H1 (cell line): ENCODE measurements around the gene SCNN1G. TPM values are rescaled to one million over a fixed set of nuclear protein-coding genes. Genes with fewer than 3 reads are reported as not detected.

Experiments
- CTCF ChIA-PET: fragments of 300-600 bp; sonication (Branson Sonifier 250); formaldehyde crosslinking; loops from one replicate; lab custom pipeline; 2021; ENCODE audit not compliant: partially characterized antibody; lab: Charles Lee
- POLR2A ChIA-PET: fragments of 300-600 bp; sonication (Branson Sonifier 250); formaldehyde crosslinking; loops from one replicate; lab custom pipeline; 2021; ENCODE audit warnings: inconsistent platforms; ENCODE audit not compliant: partially characterized antibody; lab: Charles Lee
- DNase-seq, 2 experiments: peaks; one replicate each; pipeline versions ENCODE4 v3.0.0 to v3.0.0-alpha.2; 2010 to 2022; ENCODE audit warnings: low spot score in 2 of 2, low read depth in 1 of 2, mixed read lengths in 1 of 2
- FAIRE-seq: peaks from 2 replicates; lab custom pipeline; 2011; peaks lifted over from hg19 to GRCh38; lab: Jason Lieb, UNC
- H2AFZ ChIP-seq: 2 replicates; pipeline ENCODE4 v1.8.1; 2012; ENCODE audit warnings: low read length, inconsistent platforms
- H2AK5ac ChIP-seq: 2 replicates; pipeline ENCODE4 v1.6.1; 2013; ENCODE audit warnings: low read depth, low read length
- H2BK120ac ChIP-seq: replicated peaks from 2 replicates; pipeline ENCODE3; 2013; ENCODE audit warnings: low read depth, low read length, inconsistent platforms
- H2BK12ac ChIP-seq: 2 replicates; pipeline ENCODE4 v1.6.1; 2013; ENCODE audit warnings: low read depth, low read length
- H2BK15ac ChIP-seq: 2 replicates; pipeline ENCODE4 v1.6.1; 2013; ENCODE audit warnings: low read length
- H2BK20ac ChIP-seq: 2 replicates; pipeline ENCODE4 v1.6.1; 2013; ENCODE audit warnings: low read length
- H2BK5ac ChIP-seq: 2 replicates; pipeline ENCODE4 v1.6.1; 2013; ENCODE audit warnings: low read depth, low read length
- H3K14ac ChIP-seq: 2 replicates; pipeline ENCODE4 v1.6.1; 2013; ENCODE audit warnings: inconsistent platforms; ENCODE audit not compliant: insufficient read length
- H3K18ac ChIP-seq: 2 replicates; pipeline ENCODE4 v1.6.1; 2013; ENCODE audit warnings: low read length; ENCODE audit errors: extremely low read depth
- H3K23ac ChIP-seq: 2 replicates; pipeline ENCODE4 v1.6.1; 2013; ENCODE audit warnings: inconsistent platforms; ENCODE audit not compliant: insufficient read length
- H3K23me2 ChIP-seq: 2 replicates; pipeline ENCODE4 v1.6.1; 2013; ENCODE audit warnings: low read depth, low read length
- H3K27ac ChIP-seq: 2 replicates; pipeline ENCODE4 v1.6.1; 2011; ENCODE audit warnings: low read depth, low read length, inconsistent platforms
- H3K27me3 ChIP-seq, 4 experiments: replicated peaks in 1 of 4; 1 replicate in 1 of 4; 2 replicates in 3 of 4; pipeline versions ENCODE4 v1.6.1 to v1.8.1; 2011 to 2013; ENCODE audit warnings: low read length in 3 of 4, mild to moderate bottlenecking in 3 of 4, inconsistent platforms in 2 of 4, mixed read lengths in 2 of 4, moderate library complexity in 1 of 4; ENCODE audit not compliant: control insufficient read depth in 3 of 4, insufficient read depth in 3 of 4; ENCODE audit errors: extremely low read depth in 1 of 4
- H3K36me3 ChIP-seq, 4 experiments: 2 replicates each; pipeline versions ENCODE4 v1.6.1 to v1.8.1; 2011 to 2013; ENCODE audit warnings: mild to moderate bottlenecking in 4 of 4, low read length in 3 of 4, moderate library complexity in 2 of 4, control low read depth in 1 of 4, inconsistent platforms in 1 of 4; ENCODE audit not compliant: insufficient read depth in 4 of 4, control insufficient read depth in 2 of 4
- H3K4ac ChIP-seq: replicated peaks from 2 replicates; pipeline ENCODE3; 2013; ENCODE audit warnings: low read length, low read depth, mixed read lengths, inconsistent platforms; ENCODE audit not compliant: insufficient read length
- H3K4me1 ChIP-seq, 4 experiments: replicated peaks in 1 of 4; 1 replicate in 1 of 4; 2 replicates in 3 of 4; pipeline versions ENCODE4 v1.6.1 to v1.8.1; 2011 to 2013; ENCODE audit warnings: low read length in 3 of 4, inconsistent platforms in 2 of 4, mixed read lengths in 1 of 4; ENCODE audit not compliant: insufficient read depth in 4 of 4, control insufficient read depth in 3 of 4
- H3K4me2 ChIP-seq, 2 experiments: 2 replicates each; pipeline versions ENCODE4 v1.6.1 to v1.8.1; 2011 to 2013; ENCODE audit warnings: low read depth in 2 of 2, low read length in 2 of 2, control low read depth in 1 of 2, inconsistent platforms in 1 of 2, mild to moderate bottlenecking in 1 of 2; ENCODE audit not compliant: insufficient read depth in 1 of 2
- H3K4me3 ChIP-seq, 4 experiments: fragments of 200-600, 300-600 bp in 1 of 4; sonication (generic), shearing (Covaris generic), sonication (Bioruptor Twin) in 1 of 4; 2 replicates each; pipeline versions ENCODE4 v1.5.1 to v1.8.1; 2011 to 2016; ENCODE audit warnings: low read length in 4 of 4, low read depth in 3 of 4, control low read depth in 2 of 4, inconsistent platforms in 2 of 4, mild to moderate bottlenecking in 2 of 4, mixed read lengths in 1 of 4, moderate library complexity in 1 of 4; ENCODE audit not compliant: insufficient read depth in 2 of 4; ENCODE audit errors: extremely low read depth in 1 of 4
- H3K56ac ChIP-seq: replicated peaks from 2 replicates; pipeline ENCODE3; 2013; ENCODE audit warnings: low read depth, mild to moderate bottlenecking, mixed read lengths, low read length, inconsistent platforms; ENCODE audit not compliant: insufficient read length
- H3K79me1 ChIP-seq: 2 replicates; pipeline ENCODE4 v1.6.1; 2013; ENCODE audit warnings: low read depth, low read length, control low read depth
- H3K79me2 ChIP-seq, 2 experiments: 2 replicates each; pipeline versions ENCODE4 v1.6.1 to v1.8.1; 2012 to 2013; ENCODE audit warnings: low read length in 2 of 2, mild to moderate bottlenecking in 2 of 2, inconsistent platforms in 1 of 2; ENCODE audit not compliant: insufficient read depth in 2 of 2, control insufficient read depth in 1 of 2
- H3K9ac ChIP-seq, 4 experiments: replicated peaks in 1 of 4; 1 replicate in 1 of 4; 2 replicates in 3 of 4; pipeline versions ENCODE4 v1.6.1 to v1.8.1; 2011 to 2013; ENCODE audit warnings: low read depth in 3 of 4, low read length in 3 of 4, control low read depth in 2 of 4, mild to moderate bottlenecking in 2 of 4, moderate library complexity in 2 of 4, inconsistent platforms in 1 of 4; ENCODE audit errors: extremely low read depth in 1 of 4
- H3K9me3 ChIP-seq, 2 experiments: 2 replicates each; pipeline versions ENCODE4 v1.6.1 to v1.8.1; 2012 to 2013; ENCODE audit warnings: mild to moderate bottlenecking in 2 of 2, moderate library complexity in 2 of 2, control low read depth in 1 of 2, inconsistent platforms in 1 of 2, low read depth in 1 of 2, low read length in 1 of 2, mixed read lengths in 1 of 2; ENCODE audit not compliant: insufficient read depth in 2 of 2
- H4K20me1 ChIP-seq, 2 experiments: replicated peaks in 1 of 2; 2 replicates each; pipeline versions ENCODE3 to v1.8.1; 2011 to 2013; ENCODE audit warnings: inconsistent platforms in 2 of 2, low read length in 2 of 2, mild to moderate bottlenecking in 1 of 2; ENCODE audit not compliant: insufficient read depth in 2 of 2, control insufficient read depth in 1 of 2
- H4K5ac ChIP-seq: 2 replicates; pipeline ENCODE4 v1.6.1; 2013; ENCODE audit warnings: low read length, low read depth, mixed read lengths, inconsistent platforms; ENCODE audit not compliant: insufficient read length
- H4K8ac ChIP-seq: 2 replicates; pipeline ENCODE4 v1.8.0; 2013; ENCODE audit warnings: mild to moderate bottlenecking, moderate library complexity, low read length, inconsistent platforms; ENCODE audit not compliant: insufficient read depth; ENCODE audit errors: extremely low read depth
- H4K91ac ChIP-seq: replicated peaks from 2 replicates; pipeline ENCODE3; 2013; ENCODE audit warnings: low read length, mixed read lengths, inconsistent platforms; ENCODE audit not compliant: insufficient read length
- CBX5 ChIP-seq: fragments of 300-800, 300-1000 bp; sonication (generic); IDR thresholded peaks from 2 replicates; pipeline ENCODE4 v1.7.1; 2016; ENCODE audit warnings: antibody characterized with exemption, low read length, low read depth
- CBX8 ChIP-seq: fragments of 300-800, 300-1000 bp; sonication (generic); IDR thresholded peaks from 2 replicates; pipeline ENCODE4 v1.7.1; 2016; ENCODE audit warnings: low read depth, low read length, borderline replicate concordance
- CEBPB ChIP-seq: IDR thresholded peaks from 2 replicates; pipeline ENCODE4 v1.6.1; 2012; ENCODE audit warnings: low read depth, low read length
- CHD2 ChIP-seq: IDR thresholded peaks from 2 replicates; pipeline ENCODE4 v1.6.1; 2012; ENCODE audit warnings: low read length, improper control_type of control experiment
- JUND ChIP-seq: IDR thresholded peaks from 2 replicates; pipeline ENCODE4 v1.6.1; 2011; ENCODE audit warnings: mild to moderate bottlenecking, improper control_type of control experiment, low read length
- KDM1A ChIP-seq: fragments of 200-600, 300-600 bp; sonication (generic); IDR thresholded peaks from 2 replicates; pipeline ENCODE4 v1.7.1; 2016; ENCODE audit warnings: mild to moderate bottlenecking, low read length, borderline replicate concordance
- MAFK ChIP-seq: IDR thresholded peaks from 2 replicates; pipeline ENCODE4 v1.6.1; 2012; ENCODE audit warnings: low read depth, mild to moderate bottlenecking, improper control_type of control experiment, low read length
- NANOG ChIP-seq: IDR thresholded peaks from 2 replicates; pipeline ENCODE4 v1.6.1; 2011; ENCODE audit warnings: low read length, low read depth, mild to moderate bottlenecking, inconsistent platforms; ENCODE audit not compliant: insufficient read depth, poor library complexity, severe bottlenecking
- NRF1 ChIP-seq: IDR thresholded peaks from 2 replicates; pipeline ENCODE4 v1.6.1; 2011; ENCODE audit warnings: mild to moderate bottlenecking, low read depth, low read length, improper control_type of control experiment
- POLR2A ChIP-seq, 2 experiments: IDR thresholded peaks; 1 replicate in 1 of 2; 2 replicates in 1 of 2; pipeline ENCODE4 v1.6.1; 2011; ENCODE audit warnings: low read depth in 2 of 2, low read length in 2 of 2, mild to moderate bottlenecking in 2 of 2; ENCODE audit errors: control extremely low read depth in 1 of 2
- RXRA ChIP-seq: IDR thresholded peaks from 2 replicates; pipeline ENCODE4 v1.6.1; 2011; ENCODE audit warnings: low read depth, mild to moderate bottlenecking, low read length, moderate library complexity; ENCODE audit not compliant: insufficient read depth
- SIRT6 ChIP-seq: IDR thresholded peaks from one replicate; pipeline ENCODE4 v1.7.1; 2012; ENCODE audit warnings: low read length, inconsistent platforms
- TAF7 ChIP-seq: optimal IDR thresholded peaks from 2 replicates; pipeline ENCODE3; 2011; ENCODE audit warnings: low read depth, mild to moderate bottlenecking, inconsistent platforms, low read length, moderate library complexity, borderline replicate concordance
- WGBS, 2 experiments: shearing (Covaris generic) in 1 of 2; methylation state at CpG; one replicate each; pipeline versions ENCODE4 v1.1.6 to v1.1.7; 2013 to 2015; ENCODE audit warnings: low lambda C conversion rate in 2 of 2, mixed read lengths in 2 of 2, inconsistent platforms in 1 of 2, low coverage in 1 of 2, missing lambda C conversion rate in 1 of 2; ENCODE audit not compliant: insufficient replicate concordance in 2 of 2, insufficient coverage in 1 of 2, insufficient read length in 1 of 2; ENCODE audit errors: extremely low coverage in 1 of 2, missing lambda C conversion rate in 1 of 2; 5-methylcytosine and 5-hydroxymethylcytosine counted together
- polyA plus RNA-seq, 7 experiments: library from polyadenylated mRNA; depleted of rRNA in 3 of 7; stranded (reverse) in 5 of 7; unstranded in 2 of 7; fragments of >200 nt in 5 of 7; fragments of 200-250 nt in 2 of 7; gene quantifications; 1 replicate in 5 of 7; 2 replicates in 1 of 7; 4 replicates in 1 of 7; pipeline versions ENCODE4 v1.2.1 to v1.2.3, GENCODE V29; 2011 to 2013; ENCODE audit warnings: missing spikeins in 2 of 7, mixed read lengths in 2 of 7
- total RNA-seq: library from RNA; stranded (reverse); fragmentation: NEBNext Ultra II Directional; extraction: Animal tissue kit (Norgen Biotek cat#: 25700); gene quantifications from 2 replicates; pipeline ENCODE4 v1.2.1, GENCODE V29; 2021
- TF ChIP-seq, protein P1 (sequence below): IDR thresholded peaks from 2 replicates; pipeline ENCODE4 v1.6.1; 2012; ENCODE audit warnings: inconsistent platforms

Gene SCNN1G
- total and polyA plus RNA-seq, 2 of the 8 experiments (the other 6 are each of a cell fraction or from before 2014, with no cell fraction given), result 0.73 to 1.1 TPM

DNA sequence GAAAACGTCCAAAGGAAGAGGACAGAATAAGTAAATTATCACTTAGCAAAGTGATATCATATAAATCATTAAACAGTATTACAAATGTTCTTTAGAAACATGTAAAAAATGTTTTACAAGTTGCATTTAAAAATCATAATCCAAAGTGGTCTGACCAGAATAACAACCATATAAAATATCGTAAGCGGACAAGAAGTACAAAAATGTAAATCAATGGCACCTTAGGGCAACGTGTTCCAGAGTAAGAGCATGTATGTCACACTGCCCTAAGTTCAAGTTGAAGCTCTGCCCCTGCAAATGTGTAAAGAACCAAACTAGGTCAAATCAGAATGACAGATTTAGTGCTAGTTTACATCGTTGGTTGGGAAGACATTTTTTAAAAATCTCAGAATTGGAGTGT, 44.7 kb upstream of the SCNN1G start:
- Histone ChIP-seq H3K4ac (no peak overlapping the region), H3K23me2 (no peaks in the 10 kb centered on the region), H3K27me3 (no peaks in the 10 kb centered on the region), H4K20me1 (peaks cover 2 to 10% of the 10 kb centered on the region in 2 experiments), H3K79me2 (peaks cover 0 to 99% of the 10 kb centered on the region in 2 experiments; a peak in 3 of 4 replicates), H3K4me2 (no peak overlapping the region), H2BK12ac (no peak overlapping the region), H3K14ac (no peak overlapping the region), H3K9me3 (no peaks in the 10 kb centered on the region; a peak in 1 of 4 replicates), H2BK15ac (no peak overlapping the region), H3K36me3 (no peaks in the 10 kb centered on the region), H4K5ac (no peak overlapping the region), H3K18ac (no peak overlapping the region), H4K91ac (no peak overlapping the region), H3K23ac (no peak overlapping the region), H3K9ac (no peak overlapping the region), H2AFZ (no peak overlapping the region), H2BK20ac (no peak overlapping the region), H2BK120ac (no peak overlapping the region), H3K27ac (no peak overlapping the region), H3K56ac (no peak overlapping the region), H3K4me3 (no peak overlapping the region), H3K79me1 (peaks cover 12% of the 10 kb centered on the region), H3K4me1 (peaks cover 0 to 10% (median 1%) of the 10 kb centered on the region in 4 experiments; a peak in 4 of 7 replicates), H4K8ac (no peak overlapping the region), H2BK5ac (no peak overlapping the region), H2AK5ac (no peak overlapping the region)
- ChIA-PET POLR2A (no interaction called here), CTCF (no interaction called here)
- 89% methylated on average over 5 of the region's 5 CpGs; no CpG with 5 or more reads in 1 of the 2 experiments for WGBS, 2 experiments
- FAIRE-seq, result no peak
- DNase-seq, result no peak
- TF ChIP-seq CHD2 (no peak), JUND (no peak), MAFK (no peak), NRF1 (no peak), KDM1A (no peak), SIRT6 (no peak), NANOG (no peak), CEBPB (no peak), POLR2A (IDR thresholded peaks at IDR 0.05; ENCODE audit: control extremely low read depth in 1 of 2, low read depth in 2 of 2, low read length in 2 of 2) (no peak), TAF7 (no peak), CBX8 (no peak), CBX5 (no peak), RXRA (no peak)
- TF ChIP-seq, protein P1, sequence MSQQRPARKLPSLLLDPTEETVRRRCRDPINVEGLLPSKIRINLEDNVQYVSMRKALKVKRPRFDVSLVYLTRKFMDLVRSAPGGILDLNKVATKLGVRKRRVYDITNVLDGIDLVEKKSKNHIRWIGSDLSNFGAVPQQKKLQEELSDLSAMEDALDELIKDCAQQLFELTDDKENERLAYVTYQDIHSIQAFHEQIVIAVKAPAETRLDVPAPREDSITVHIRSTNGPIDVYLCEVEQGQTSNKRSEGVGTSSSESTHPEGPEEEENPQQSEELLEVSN, result no peak
